HG02870 (cell line): Measurements from ENCODE around the gene SUPT4H1.

ENCODE experiments used
- ATAC-seq: cut with Tn5 transposase; IDR thresholded peaks from one replicate; pipeline ENCODE4 v1.9.1; 2021; ENCODE audit warnings: mild to moderate bottlenecking, moderate library complexity; ENCODE audit not compliant: unreplicated experiment

SUPT4H1 gene

DNA sequence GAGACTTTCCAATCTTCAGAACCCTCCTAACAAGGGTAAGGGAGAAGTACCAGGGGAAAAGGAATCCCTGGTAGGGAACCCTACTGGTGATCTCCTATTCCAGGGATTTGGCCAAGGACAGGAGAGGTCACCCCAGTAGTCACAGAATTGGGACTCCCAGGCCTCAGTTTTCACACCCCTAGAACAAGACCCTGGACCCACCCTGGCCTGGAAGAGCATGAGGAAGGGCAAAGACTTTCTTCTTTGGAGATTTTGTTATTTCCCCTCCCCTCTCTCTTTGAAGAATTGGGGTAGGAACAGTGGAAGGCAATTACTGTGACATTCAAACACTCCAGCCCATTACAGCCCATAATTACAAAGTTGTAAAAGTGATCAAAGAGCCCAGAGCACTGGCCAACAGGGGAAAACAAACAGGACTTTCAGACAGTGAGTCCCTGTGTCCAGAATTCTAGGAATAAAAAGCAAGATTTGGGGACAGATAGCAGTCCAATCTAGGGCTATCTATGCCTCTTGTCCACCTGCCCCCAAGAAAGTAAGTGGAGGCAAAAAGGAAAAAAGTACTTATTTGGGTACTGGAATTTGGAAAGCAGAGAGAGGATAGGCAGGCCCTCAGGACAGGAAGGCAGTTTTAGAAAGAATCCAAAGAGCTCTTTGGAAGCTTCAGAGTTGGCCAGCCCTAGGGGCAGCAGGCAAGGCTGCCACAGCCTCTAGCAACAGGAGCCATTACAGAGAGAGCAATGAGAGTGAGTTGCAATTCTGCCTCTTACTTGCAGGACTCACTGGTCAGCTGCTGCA is 13.4 kb upstream of the SUPT4H1 start:
- ATAC-seq, result no peak

- ATAC-seq, result no peak
Measured at GRCh38 chr17:58364270-58364942, 12.4 kb upstream of the SUPT4H1 start.

DNA sequence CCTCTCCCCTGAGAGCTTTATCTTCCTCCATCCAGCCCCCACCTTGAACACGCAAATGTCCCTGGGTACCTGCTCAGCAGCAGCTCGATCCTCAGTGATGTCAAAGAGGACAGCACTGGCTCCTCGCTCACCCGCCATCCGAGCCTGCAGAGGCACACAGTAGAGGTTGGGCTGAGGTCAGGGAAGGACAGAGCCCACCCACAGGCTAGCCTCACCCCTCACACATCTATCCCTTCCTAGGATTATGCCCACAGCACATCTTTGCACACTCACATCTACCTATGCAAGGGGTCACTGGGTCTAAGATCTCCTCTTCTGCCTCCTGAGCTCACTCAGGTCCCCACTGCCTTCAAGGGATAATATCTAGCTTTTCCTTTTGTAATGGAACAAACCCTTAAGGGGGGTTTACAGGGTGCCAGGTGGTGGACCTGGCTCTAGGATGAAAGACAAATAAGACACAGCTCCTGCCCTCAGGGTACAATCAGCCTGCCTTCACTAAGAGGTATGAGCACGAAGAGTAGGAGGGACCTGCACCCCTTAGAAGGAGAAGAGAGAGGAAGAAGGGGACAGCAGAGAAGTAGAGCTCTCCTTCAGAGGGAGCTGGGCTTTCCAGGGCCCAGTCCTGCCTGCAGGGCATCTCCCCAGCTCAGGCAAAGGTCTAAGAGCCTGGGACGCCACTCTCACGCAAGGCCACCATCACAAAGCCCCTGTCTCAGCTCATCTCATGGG is 11.6 kb upstream of the SUPT4H1 start:
- no peak for ATAC-seq

DNA sequence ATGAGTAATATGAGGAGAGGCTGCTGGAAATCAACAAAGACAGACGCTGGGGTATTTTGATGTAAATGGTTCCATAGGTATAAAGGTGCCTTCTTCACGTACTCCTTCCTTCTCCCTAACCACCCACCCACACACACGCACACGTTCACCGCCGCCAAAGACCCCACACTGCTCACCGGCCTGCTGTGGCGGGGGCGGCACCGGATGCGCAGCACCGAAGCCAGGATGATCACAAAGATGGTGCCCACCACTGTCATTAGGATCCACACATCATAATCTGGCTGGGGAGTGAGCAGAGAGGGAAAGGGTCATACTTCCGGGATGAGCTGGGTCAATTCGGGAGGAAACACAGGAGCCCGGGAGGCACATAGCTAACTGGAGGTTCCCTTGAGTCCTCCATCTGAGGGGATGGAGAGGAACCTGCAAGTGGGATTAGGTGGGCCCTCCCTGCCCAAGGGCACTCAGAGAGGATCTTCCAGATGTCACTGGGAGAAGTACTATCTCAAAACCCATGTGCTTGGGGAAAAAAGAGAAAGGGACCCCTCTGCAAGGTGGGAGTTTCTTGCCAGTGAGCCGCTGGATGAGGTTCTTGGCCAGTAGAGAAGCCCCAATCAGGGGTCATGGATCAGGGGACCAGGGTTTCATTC is 10.5 kb upstream of the SUPT4H1 start:
- ATAC-seq, result no peak

- ATAC-seq, result no peak
Measured at GRCh38 chr17:58360296-58361063, 8.5 kb upstream of the SUPT4H1 start.

DNA sequence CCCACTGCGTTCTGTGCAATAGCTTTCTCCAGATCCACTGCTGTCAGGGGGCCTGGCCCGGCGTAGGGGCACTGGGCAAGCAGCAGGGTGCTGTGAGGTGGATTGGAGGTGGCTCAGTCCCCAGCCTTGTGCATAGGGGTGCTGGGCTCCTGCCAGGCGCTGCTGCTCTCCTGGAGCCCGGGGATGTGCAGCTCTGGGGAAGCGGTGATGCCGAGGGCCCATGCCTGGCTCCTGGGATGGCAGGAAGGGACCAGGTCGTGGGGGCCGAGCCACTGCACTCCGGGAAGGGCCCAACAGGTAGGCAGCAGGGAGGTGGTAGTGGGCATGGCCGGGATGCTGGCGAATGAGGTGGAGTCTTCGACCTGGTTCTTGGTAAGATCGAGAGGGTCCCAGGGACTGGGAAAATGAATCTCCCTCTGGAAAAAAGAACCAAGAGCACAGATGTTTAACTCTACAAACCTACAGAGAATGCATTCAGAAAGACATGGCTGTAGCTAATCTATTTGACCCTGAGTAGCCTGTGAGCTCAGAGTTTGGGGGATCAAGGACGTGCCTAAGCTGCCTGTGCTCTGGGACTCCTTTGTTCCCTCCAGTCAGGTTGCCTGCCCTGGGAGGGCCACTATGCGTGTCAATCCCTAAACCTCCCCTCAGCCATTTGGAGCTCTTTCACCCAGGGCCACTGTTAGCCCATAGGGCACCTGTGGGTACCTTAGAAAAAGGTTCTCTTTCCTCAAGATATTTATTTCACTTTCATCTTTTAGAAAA is 6.6 kb upstream of the SUPT4H1 start:
- no peak for ATAC-seq

DNA sequence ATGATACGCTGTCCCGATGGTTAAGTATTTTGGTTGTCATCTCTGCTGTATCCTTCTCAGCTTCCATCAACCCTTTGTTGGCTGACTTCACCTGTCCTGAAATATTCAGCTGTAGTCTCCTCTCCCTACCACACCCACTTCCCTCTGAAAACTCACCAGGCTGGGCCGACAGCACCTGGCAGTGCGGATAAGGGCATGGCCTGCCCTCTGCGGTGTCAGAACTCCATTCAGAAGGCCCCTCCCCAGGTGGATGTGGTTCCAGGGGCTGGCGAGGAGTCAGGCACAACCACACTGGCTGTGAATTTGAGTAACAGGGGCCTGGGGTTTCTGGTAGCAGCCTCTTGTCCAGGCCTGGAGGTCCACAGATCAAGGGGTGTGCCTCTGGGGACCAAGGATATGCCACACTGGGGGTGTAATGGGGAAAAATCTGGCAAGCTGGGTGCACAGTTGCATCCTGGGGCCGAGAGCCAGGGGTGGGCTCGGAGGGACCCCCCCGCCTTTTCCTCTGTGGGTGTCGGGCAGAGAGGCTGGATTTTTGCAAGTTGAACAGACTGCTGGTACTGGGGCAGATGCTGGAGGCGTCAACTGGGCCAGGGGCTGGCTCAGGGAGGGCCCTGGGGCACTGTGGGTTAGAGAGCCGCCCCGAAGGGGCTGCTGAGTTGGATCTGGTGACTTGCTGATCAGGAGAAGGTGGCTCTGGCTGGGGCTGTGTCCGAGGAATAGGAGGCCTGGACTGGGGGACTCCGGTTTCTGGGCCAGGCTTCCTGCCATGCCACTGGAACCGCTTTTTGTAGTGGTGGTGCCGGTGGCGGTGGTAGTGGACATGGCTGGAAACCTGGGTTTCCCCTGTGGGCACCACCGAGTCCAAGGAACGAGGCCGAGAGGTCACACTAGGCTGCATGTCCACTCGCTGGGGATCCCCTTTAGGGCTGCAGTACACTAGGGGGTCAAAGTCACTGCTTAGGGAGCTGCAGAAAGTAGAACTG is 5.6 kb upstream of the SUPT4H1 start:
- no peak for ATAC-seq

DNA sequence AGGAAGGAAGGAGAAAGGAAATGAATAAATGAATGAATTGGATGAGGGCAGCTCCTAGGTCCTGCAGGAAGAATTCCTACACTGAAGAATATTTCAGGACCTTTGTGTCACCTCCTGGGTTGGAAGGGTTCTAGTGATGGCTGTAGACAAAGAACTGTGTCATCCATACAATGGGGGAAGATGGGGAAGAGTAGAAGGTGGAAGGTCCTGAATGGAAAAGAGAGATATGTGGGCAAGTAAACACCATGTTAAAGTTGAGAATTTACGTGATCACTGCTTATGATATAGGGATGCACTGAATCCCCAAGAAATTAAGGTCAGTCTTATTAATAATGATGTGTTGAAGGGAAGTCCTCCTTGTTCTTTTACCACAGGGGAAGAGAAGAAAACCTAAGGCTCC is 4.2 kb upstream of the SUPT4H1 start:
- no peak for ATAC-seq

- ATAC-seq, result no peak
Measured at GRCh38 chr17:58354541-58355216, 2.7 kb upstream of the SUPT4H1 start.

GRCh38 chr17:58353389-58353825 is 1.4 kb upstream of the SUPT4H1 start:
- ATAC-seq, result no peak

DNA sequence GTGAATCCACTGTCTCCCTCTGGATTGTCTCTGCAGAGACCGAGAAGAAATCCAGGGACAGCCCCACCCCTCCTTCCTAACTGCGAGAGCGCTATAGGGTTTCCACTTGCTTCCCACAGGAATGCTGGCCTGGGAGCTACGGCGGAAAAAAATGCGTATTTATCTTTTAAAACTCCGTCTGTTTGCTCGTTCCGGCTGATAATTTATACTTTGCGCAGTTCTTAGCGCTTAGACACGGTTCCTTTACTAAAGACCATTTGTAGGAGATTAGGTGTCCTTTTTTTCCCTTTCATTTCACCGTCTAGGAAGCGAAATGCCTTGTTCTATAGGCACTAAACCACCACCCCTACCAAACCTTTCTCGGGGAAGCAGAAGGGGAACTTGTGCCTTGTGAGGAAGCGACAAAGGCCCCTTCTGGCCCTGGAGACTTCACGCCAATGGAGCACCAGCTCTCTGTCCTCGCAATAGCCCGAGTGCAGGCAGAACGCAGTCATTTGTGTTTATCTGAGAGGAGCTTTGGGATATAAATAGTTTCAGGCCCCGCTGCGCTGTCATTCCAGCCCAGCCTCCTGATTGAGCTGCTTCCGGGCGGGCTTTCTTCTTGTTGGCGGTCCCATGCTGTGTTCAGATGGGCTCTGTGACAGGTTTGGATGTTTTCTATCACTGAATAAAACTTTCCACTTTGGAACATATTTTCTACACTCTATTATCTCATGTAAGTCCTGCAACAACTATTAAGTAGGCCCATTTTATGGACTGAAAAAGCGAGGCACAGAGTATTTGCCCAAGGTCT is 791 bp upstream of the SUPT4H1 start:
- ATAC-seq, result no peak

DNA sequence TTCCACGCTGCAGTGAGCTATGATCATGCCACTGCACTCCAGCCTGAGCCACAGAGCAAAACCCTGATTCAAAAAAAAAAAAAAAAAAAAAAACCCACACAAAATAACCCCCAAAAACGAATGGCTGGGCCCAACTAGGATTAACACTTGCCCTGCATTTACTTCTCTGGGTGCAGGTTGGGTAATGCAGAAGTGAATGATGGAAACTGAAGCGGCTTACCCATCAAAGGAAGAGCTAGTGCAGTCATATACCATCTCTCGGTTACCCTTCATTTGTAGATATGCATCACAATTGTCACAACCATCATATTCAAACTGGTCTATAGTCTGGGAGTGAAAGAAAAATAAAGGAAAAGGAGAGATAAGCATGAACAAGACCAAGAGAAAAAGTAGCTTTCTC is 819 bp downstream of the SUPT4H1 start:
- no peak for ATAC-seq

- ATAC-seq, result no peak
Measured at GRCh38 chr17:58348038-58348437, 4.0 kb downstream of the SUPT4H1 start.

DNA sequence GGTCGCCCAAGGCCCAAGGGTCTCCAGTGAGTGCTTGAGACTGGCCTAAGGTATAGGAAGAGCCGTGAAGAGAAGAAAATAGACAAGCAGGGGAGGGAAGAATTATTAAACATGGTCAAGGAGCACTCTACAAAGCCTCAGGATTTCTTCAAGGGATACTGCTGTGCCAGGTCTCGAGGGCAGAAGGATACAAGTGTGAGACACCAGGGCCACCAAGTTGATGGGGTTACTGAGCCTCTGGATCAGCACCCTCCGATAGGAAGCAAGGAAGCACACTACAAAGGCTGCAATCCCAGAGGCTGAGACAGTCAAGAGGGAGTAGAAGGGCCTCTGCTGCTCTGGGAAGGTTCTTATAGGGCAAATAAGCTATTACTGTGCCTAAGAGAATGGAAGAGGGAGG is 6.5 kb downstream of the SUPT4H1 start:
- no peak for ATAC-seq

DNA sequence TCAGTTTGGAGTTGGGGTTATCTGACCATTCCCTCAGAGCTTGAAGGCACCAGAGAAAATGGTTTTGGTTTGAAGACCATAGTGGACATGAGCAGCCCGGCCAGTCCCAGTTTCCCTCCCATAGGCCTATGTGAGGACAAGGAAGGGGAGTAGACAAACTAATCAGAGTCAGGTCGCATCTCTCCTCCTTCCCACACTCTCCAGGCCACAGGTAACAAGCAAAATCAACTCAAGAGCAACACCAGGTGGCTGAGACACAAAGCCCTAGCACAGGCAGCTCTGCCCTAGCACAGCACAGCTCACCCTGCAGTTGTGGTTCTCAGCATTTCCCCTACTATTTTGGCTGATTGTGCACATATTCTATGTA is 7.2 kb downstream of the SUPT4H1 start:
- peak; percentile 62 for ATAC-seq

GRCh38 chr17:58344047-58344790 is 7.8 kb downstream of the SUPT4H1 start:
- ATAC-seq, result peak; percentile 86

- ATAC-seq, result no peak
Measured at GRCh38 chr17:58343131-58343530, 8.9 kb downstream of the SUPT4H1 start.
